GM12891 (cell line): ENCODE data around the gene ZNF527.

Source experiments
- DNase-seq: peaks from one replicate; pipeline ENCODE4 v3.0.0; 2011; ENCODE audit warnings: low spot score; ENCODE audit not compliant: insufficient read length
- FAIRE-seq: peaks from 2 replicates; lab custom pipeline; 2011; peaks lifted over from hg19 to GRCh38; lab: Jason Lieb, UNC
- PAX5 ChIP-seq: IDR thresholded peaks from 2 replicates; pipeline ENCODE4 v1.6.1; 2011; ENCODE audit warnings: low read length, moderate library complexity, mild to moderate bottlenecking; ENCODE audit not compliant: insufficient read depth, severe bottlenecking
- POLR2A ChIP-seq: IDR thresholded peaks from 2 replicates; pipeline ENCODE4 v1.6.1; 2011; ENCODE audit warnings: low read depth, low read length, control low read depth
- POLR2AphosphoS5 ChIP-seq: IDR thresholded peaks from 2 replicates; pipeline ENCODE4 v1.6.1; 2011; ENCODE audit warnings: low read depth, low read length, control low read depth
- POU2F2 ChIP-seq: IDR thresholded peaks from 2 replicates; pipeline ENCODE4 v1.6.1; 2011; ENCODE audit warnings: low read depth, mild to moderate bottlenecking, control low read depth, low read length, moderate library complexity
- SPI1 ChIP-seq: IDR thresholded peaks from 2 replicates; pipeline ENCODE4 v1.6.1; 2011; ENCODE audit warnings: low read depth, low read length, control low read depth
- TAF1 ChIP-seq: IDR thresholded peaks from 2 replicates; pipeline ENCODE4 v1.6.1; 2011; ENCODE audit warnings: low read depth, low read length, control low read depth

ZNF527 gene

DNA sequence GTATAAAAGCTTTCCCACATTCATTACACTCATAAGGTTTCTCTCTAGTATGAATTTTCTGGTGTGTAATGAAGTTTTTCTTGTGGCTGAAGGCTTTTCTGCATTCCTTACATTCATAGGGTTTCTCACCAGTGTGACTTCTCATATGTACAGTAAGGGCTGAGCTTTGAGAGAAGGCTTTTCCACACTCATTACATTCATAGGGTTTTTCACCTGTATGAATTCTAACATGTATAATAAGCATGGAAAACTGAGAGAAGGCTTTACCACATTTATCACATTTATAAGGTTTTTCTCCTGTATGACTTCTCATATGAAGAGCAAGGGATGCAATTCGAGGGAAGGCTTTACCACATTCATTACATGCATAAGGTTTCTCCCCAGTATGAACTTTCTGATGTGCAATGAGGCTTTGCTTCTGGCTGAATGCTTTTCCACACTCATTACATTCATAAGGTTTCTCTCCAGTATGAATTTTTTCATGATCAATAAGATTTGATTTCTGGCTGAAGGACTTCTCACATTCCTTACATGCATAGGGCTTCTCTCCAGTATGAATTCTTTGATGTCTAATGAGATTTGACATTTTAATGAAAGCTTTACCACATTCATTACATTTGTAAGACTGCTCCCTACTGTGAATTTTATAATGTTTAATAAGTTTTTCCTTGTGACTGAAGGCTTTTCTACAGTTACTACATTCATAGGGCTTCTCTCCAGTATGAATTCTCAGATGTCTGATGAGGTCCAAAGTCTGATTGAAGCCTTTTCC, 42.6 kb downstream of the ZNF527 start:
- no peak for TF ChIP-seq POU2F2
- no peak for TF ChIP-seq SPI1
- TF ChIP-seq PAX5 = no peak
- TF ChIP-seq POLR2AphosphoS5 = no peak
- no peak for TF ChIP-seq POLR2A
- no peak for TF ChIP-seq TAF1
- DNase-seq = no peak
- no peak for FAIRE-seq
